ENCODE measurements around the gene ATG2A.

DNA sequence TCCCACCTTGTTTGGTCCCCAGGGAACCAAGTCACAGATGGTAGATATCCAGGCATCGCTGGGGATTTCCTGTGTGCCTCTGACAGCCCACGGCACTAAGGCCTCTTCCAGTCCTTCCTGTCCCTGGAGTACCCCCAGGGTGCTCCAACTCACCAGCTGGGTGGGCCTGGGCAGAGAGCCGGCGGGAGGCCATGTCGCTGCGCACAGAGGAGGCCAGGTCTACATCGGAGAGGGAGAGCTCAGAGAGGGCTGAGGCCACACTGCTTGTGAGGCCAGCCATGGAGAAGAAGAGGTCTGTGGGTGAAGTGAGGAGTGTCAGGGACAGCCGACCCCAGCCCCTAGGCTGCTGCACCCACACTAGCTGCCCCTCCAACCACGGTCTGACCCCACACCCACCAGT lies 5.3 kb downstream of the ATG2A start:
- TF ChIP-seq CTCF (IDR thresholded peaks at IDR 0.05): no peak
- no peak for TF ChIP-seq POLR2A (IDR thresholded peaks at IDR 0.05; ENCODE audit: low read depth)
- no peak for TF ChIP-seq EP300 (IDR thresholded peaks at IDR 0.05)
- TF ChIP-seq POLR2AphosphoS5 (IDR thresholded peaks at IDR 0.05): no peak

All from esophagus muscularis mucosa (tissue), 4 donors.